Nephron (organoid): ENCODE results near the gene CACNA1H.

Experiments
- H3K27ac Mint-ChIP-seq, 3 experiments: 2 replicates each; pipeline ENCODE4 v1.8.0; 2020; ENCODE audit warnings: mixed read lengths in 3 of 3, mild to moderate bottlenecking in 2 of 3, moderate library complexity in 1 of 3
- H3K27me3 Mint-ChIP-seq: 2 replicates; pipeline ENCODE4 v1.8.0; 2021; ENCODE audit warnings: low read depth, mild to moderate bottlenecking, moderate library complexity, mixed read lengths
- H3K36me3 Mint-ChIP-seq: 2 replicates; pipeline ENCODE4 v1.8.0; 2020; ENCODE audit warnings: low read depth, mixed read lengths
- H3K4me1 Mint-ChIP-seq: 2 replicates; pipeline ENCODE4 v1.8.0; 2020; ENCODE audit warnings: mixed read lengths
- H3K4me3 Mint-ChIP-seq, 3 experiments: 2 replicates each; pipeline ENCODE4 v1.8.0; 2020; ENCODE audit warnings: mild to moderate bottlenecking in 3 of 3, mixed read lengths in 3 of 3, moderate library complexity in 2 of 3
- H3K9me3 Mint-ChIP-seq: 2 replicates; pipeline ENCODE4 v1.8.0; 2020; ENCODE audit warnings: mixed read lengths
- CTCF ChIP-seq, 3 experiments: fragments of 200-600 bp; sonication (generic); IDR thresholded peaks; one replicate each; pipeline ENCODE4 v1.5.0; 2021; ENCODE audit warnings: antibody characterized with exemption in 3 of 3; ENCODE audit not compliant: unreplicated experiment in 3 of 3

CACNA1H gene

GRCh38 chr16:1169285-1170075 is 16.6 kb downstream of the CACNA1H start:
- Mint-ChIP-seq H3K27me3 (no peaks in the 10 kb centered on the region), H3K4me1 (peaks cover 6% of the 10 kb centered on the region), H3K36me3 (peaks cover 4% of the 10 kb centered on the region), H3K27ac (no peak overlapping the region), H3K4me3 (no peak overlapping the region), H3K9me3 (no peaks in the 10 kb centered on the region)
- TF ChIP-seq CTCF (IDR thresholded peaks at IDR 0.05; ENCODE audit: unreplicated experiment in 3 of 3): no peak

GRCh38 chr16:1170076-1170418 is 17.1 kb downstream of the CACNA1H start:
- H3K4me1 Mint-ChIP-seq: peaks cover 6% of the 10 kb centered on the region

GRCh38 chr16:1171001-1171400 is 18.1 kb downstream of the CACNA1H start:
- Mint-ChIP-seq H3K4me3 (no peak overlapping the region), H3K4me1 (peaks cover 12% of the 10 kb centered on the region), H3K36me3 (peaks cover 8% of the 10 kb centered on the region), H3K9me3 (no peaks in the 10 kb centered on the region), H3K27ac (no peak overlapping the region), H3K27me3 (no peaks in the 10 kb centered on the region)
- TF ChIP-seq CTCF (IDR thresholded peaks at IDR 0.05; ENCODE audit: unreplicated experiment in 3 of 3): no peak

More at GRCh38 chr16:1170076-1170418, 17.1 kb downstream of the CACNA1H start:
- H3K27me3 Mint-ChIP-seq: no peaks in the 10 kb centered on the region
- TF ChIP-seq CTCF (IDR thresholded peaks at IDR 0.05; ENCODE audit: unreplicated experiment in 3 of 3): no peak
- peaks cover 4% of the 10 kb centered on the region for H3K36me3 Mint-ChIP-seq
- H3K9me3 Mint-ChIP-seq: no peaks in the 10 kb centered on the region
- no peak overlapping the region for H3K27ac Mint-ChIP-seq
- no peak overlapping the region for H3K4me3 Mint-ChIP-seq

GRCh38 chr16:1171854-1172428 is 19.0 kb downstream of the CACNA1H start:
- Mint-ChIP-seq H3K27me3 (no peaks in the 10 kb centered on the region), H3K4me1 (peaks cover 6% of the 10 kb centered on the region), H3K36me3 (peaks cover 4% of the 10 kb centered on the region), H3K9me3 (no peaks in the 10 kb centered on the region), H3K27ac (no peak overlapping the region), H3K4me3 (no peak overlapping the region)
- no peak for TF ChIP-seq CTCF (IDR thresholded peaks at IDR 0.05; ENCODE audit: unreplicated experiment in 3 of 3)

GRCh38 chr16:1172651-1173050 is 19.7 kb downstream of the CACNA1H start:
- Mint-ChIP-seq H3K4me1 (peaks cover 6% of the 10 kb centered on the region), H3K27ac (no peak overlapping the region), H3K4me3 (no peak overlapping the region), H3K27me3 (no peaks in the 10 kb centered on the region), H3K9me3 (no peaks in the 10 kb centered on the region), H3K36me3 (peaks cover 4% of the 10 kb centered on the region)
- no peak for TF ChIP-seq CTCF (IDR thresholded peaks at IDR 0.05; ENCODE audit: unreplicated experiment in 3 of 3)
